Measurements from ENCODE around the gene ZEB1.

DNA sequence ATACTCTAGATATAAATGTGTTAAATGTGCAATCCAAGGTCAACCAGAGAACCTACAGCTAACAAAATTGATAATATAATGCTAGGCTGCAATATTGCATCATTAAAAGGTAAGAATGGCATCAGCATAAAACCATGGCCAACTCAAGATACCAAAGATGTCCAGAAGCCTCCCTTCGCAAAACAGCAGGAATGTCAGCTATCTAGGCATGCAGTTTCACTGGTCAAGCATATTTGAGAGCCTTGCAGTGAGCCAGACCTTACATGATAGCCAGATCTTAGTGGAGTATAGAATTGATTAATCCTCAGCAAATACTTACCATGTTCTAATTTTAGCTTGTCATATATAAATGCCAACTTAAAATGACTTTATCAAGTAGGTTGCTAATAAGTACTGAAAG is 138.8 kb downstream of the ZEB1 start:
- TF ChIP-seq, protein P1, sequence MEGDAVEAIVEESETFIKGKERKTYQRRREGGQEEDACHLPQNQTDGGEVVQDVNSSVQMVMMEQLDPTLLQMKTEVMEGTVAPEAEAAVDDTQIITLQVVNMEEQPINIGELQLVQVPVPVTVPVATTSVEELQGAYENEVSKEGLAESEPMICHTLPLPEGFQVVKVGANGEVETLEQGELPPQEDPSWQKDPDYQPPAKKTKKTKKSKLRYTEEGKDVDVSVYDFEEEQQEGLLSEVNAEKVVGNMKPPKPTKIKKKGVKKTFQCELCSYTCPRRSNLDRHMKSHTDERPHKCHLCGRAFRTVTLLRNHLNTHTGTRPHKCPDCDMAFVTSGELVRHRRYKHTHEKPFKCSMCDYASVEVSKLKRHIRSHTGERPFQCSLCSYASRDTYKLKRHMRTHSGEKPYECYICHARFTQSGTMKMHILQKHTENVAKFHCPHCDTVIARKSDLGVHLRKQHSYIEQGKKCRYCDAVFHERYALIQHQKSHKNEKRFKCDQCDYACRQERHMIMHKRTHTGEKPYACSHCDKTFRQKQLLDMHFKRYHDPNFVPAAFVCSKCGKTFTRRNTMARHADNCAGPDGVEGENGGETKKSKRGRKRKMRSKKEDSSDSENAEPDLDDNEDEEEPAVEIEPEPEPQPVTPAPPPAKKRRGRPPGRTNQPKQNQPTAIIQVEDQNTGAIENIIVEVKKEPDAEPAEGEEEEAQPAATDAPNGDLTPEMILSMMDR (IDR thresholded peaks at IDR 0.05), result no peak
- TF ChIP-seq POLR2A (IDR thresholded peaks at IDR 0.05; ENCODE audit: low read depth) (no peak), EP300 (IDR thresholded peaks at IDR 0.05) (no peak)

All from esophagus muscularis mucosa (tissue), 4 donors.